Measurements from ENCODE around the gene CFAP298. TPM values are rescaled to one million over a fixed set of nuclear protein-coding genes. Genes with fewer than 3 reads are reported as not detected.

Gene CFAP298
- total RNA-seq, 2 donors from 2014 or later: 19.8 to 23.1 TPM

GRCh38 chr21:32603131-32603530, 9.0 kb downstream of the CFAP298 start:
- intact Hi-C loops (cut with DNase I): no loop called here
- no peak for DNase-seq (ENCODE audit: low spot score)

- intact Hi-C loops (cut with DNase I): no loop called here
- no peak for DNase-seq (ENCODE audit: low spot score)
Observed at GRCh38 chr21:32602099-32602498, 10.1 kb downstream of the CFAP298 start.

GRCh38 chr21:32599526-32599925, 12.7 kb downstream of the CFAP298 start:
- intact Hi-C loops (cut with DNase I): no loop called here
- no peak for DNase-seq (ENCODE audit: low spot score)

GRCh38 chr21:32599091-32599490, 13.1 kb downstream of the CFAP298 start:
- intact Hi-C loops (cut with DNase I): no loop called here
- no peak for DNase-seq (ENCODE audit: low spot score)

GRCh38 chr21:32597205-32597604, 15.0 kb downstream of the CFAP298 start:
- intact Hi-C loops (cut with DNase I): no loop called here
- no peak for DNase-seq (ENCODE audit: low spot score)

GRCh38 chr21:32595431-32595830, 16.7 kb downstream of the CFAP298 start:
- no peak for DNase-seq (ENCODE audit: low spot score)
- intact Hi-C loops (cut with DNase I): no loop called here

GRCh38 chr21:32593690-32594089, 18.5 kb downstream of the CFAP298 start:
- intact Hi-C loops (cut with DNase I): loop anchor here in 1 of 2 donors (5.0 kb wide), 1 partner anchor 866 kb away; no protein-coding TSS in a partner anchor
- DNase-seq (ENCODE audit: low spot score): no peak

- intact Hi-C loops (cut with DNase I): loop anchor here in 1 of 2 donors (5.0 kb wide), 1 partner anchor 866 kb away; no protein-coding TSS in a partner anchor
- DNase-seq (ENCODE audit: low spot score): no peak
Observed at GRCh38 chr21:32592929-32593502, 19.2 kb downstream of the CFAP298 start.

GRCh38 chr21:32590130-32590529, 22.0 kb downstream of the CFAP298 start:
- intact Hi-C loops (cut with DNase I): loop anchor here in 1 of 2 donors (5.0 kb wide), 1 partner anchor 863 kb away; no protein-coding TSS in a partner anchor
- no peak for DNase-seq (ENCODE audit: low spot score)

- intact Hi-C loops (cut with DNase I): no loop called here
- DNase-seq (ENCODE audit: low spot score): no peak
Observed at GRCh38 chr21:32587651-32588050, 24.5 kb downstream of the CFAP298 start.

GRCh38 chr21:32587120-32587519, 25.1 kb downstream of the CFAP298 start:
- no peak for DNase-seq (ENCODE audit: low spot score)
- intact Hi-C loops (cut with DNase I): no loop called here

GRCh38 chr21:32585970-32586369, 26.2 kb downstream of the CFAP298 start:
- DNase-seq (ENCODE audit: low spot score): no peak
- intact Hi-C loops (cut with DNase I): no loop called here

- intact Hi-C loops (cut with DNase I): no loop called here
- DNase-seq (ENCODE audit: low spot score): no peak
Observed at GRCh38 chr21:32585042-32585710, 27.0 kb downstream of the CFAP298 start, which contains the start of gene TCP10L. TCP10L (minus strand) TSS chr21:32585523; CDS start chr21:32584304, 1,219 bp downstream.

GRCh38 chr21:32584472-32584871, 27.7 kb downstream of the CFAP298 start:
- DNase-seq (ENCODE audit: low spot score): no peak
- intact Hi-C loops (cut with DNase I): no loop called here

GRCh38 chr21:32581732-32582131, 30.4 kb downstream of the CFAP298 start:
- intact Hi-C loops (cut with DNase I): no loop called here
- no peak for DNase-seq (ENCODE audit: low spot score)

- intact Hi-C loops (cut with DNase I): no loop called here
Observed at GRCh38 chr21:32580949-32581348, 31.2 kb downstream of the CFAP298 start.

GRCh38 chr21:32578107-32578691, 34.0 kb downstream of the CFAP298 start:
- no peak for DNase-seq (ENCODE audit: low spot score)
- intact Hi-C loops (cut with DNase I): no loop called here

More at GRCh38 chr21:32580949-32581348, 31.2 kb downstream of the CFAP298 start:
- no peak for DNase-seq (ENCODE audit: low spot score)

- intact Hi-C loops (cut with DNase I): no loop called here
- DNase-seq (ENCODE audit: low spot score): no peak
Observed at GRCh38 chr21:32576011-32576410, 36.2 kb downstream of the CFAP298 start.

GRCh38 chr21:32574946-32575925, 36.9 kb downstream of the CFAP298 start:
- intact Hi-C loops (cut with DNase I): no loop called here
- DNase-seq (ENCODE audit: low spot score): no peak

Measured in posterior vena cava (tissue), 2 donors.